Limb (tissue), 2 donors: Measurements from ENCODE around the gene LCN10.

Experiments used
- DNase-seq, 2 donors: peaks; one replicate each; pipeline ENCODE4 v3.0.0-alpha.2; 2016; ENCODE audit errors: extremely low spot score in 2 of 2

Gene LCN10

DNA sequence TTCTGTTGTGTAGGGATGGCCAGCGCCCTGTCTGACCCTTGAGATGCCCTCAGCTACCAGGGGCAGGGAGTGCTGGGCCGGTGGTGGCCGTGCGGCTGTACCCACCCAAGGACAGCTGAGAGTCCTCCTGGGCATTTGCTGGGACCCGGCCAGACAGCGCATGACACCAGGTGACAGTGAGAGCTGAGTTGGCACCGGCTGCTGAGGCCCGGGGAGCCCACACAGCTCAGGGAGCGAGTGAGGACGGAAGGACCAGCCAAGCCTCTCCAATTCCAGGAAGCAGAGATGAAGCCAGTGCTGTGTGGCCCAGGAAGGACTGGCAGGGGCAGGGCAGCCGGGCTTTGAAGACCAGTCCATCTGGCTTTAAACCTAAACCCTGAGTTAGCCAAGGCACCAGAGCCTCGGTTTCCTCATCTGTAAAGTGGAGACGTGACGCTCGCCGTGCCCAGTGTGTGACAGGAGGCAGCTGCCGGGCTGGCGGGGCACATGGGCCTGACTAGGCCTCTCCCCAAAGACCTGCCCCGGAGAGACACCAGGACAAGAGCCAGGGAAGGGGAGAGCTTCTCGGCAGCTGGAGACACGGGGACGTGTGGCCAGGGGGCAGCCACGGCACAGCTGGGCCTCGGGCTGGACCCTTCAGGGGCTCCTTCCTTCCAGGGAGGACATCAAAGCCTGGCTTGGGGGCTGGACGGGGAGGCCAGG lies 52.5 kb downstream of the LCN10 start:
- DNase-seq = no peak

DNA sequence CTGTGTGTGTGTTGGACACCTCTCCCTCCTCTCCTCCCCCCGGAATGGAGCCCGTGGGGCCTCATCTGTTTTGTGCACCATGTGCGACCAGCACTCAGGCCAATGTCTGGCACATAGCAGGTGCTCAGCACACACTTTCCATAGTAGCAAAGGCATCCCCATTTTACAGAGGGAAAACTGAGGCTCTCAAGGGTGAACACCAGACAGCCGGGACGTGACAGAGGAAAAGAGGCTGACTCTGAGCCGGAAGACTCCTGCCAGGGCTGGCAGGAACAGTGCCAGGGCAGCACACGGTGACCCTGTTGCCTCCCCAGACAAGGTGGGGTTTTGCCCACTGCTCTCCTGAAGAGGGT lies 53.7 kb downstream of the LCN10 start:
- DNase-seq = no peak

DNA sequence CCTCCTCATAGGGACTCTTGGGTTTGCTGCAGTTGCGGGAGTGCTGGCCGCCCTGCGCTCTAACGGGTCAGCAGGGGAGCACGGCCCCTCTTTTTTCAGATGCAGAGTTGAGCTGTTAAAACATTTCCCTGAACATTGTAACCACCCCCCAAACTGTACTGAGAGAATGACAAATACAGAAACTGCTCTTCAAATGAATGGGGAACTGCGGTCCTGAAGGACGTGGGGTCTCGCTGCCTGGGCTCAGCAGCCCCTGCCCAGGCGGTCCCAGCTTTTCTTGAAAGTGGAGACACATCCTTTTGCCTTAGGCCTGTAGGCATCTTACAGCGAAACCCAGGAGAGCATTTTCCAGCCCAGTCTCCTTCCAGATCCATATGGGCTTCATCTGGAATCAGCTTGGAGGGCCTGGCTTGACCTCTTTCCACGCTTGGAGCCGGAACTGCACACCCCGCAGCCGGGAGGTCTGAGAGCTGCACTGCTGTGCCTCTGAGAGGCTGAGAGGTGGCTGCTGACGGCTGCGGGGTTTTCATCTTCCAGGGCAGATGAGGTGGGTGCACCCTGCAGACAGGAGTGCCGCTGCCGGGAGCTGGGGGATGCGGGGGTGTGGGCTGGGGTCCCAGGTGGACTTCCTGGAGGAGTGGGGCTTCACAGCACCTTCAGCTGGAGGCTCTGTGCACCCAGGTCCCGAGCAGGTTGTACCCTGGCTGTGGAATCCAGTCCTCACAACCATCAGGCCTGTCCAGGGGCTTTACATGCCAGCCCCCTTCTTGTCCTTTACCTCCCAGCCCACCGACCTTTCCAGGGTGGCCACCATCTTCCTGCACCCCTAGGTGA lies 54.2 kb downstream of the LCN10 start:
- no peak for DNase-seq
